Melanocyte of skin (primary cell): ENCODE results near the gene PUDP. TPM values are rescaled to one million over a fixed set of nuclear protein-coding genes. Genes with fewer than 3 reads are reported as not detected.

ENCODE experiments used
- small RNA-seq, 2 donors: library from RNA; depleted of rRNA; stranded (forward); fragments of <200 nt; gene quantifications; one replicate each; pipeline ENCODE3, GENCODE V24; 2012
- total RNA-seq, 2 donors: library from RNA; depleted of rRNA; stranded (reverse); fragments of >200 nt; gene quantifications; 2 replicates each; pipeline ENCODE4 v1.2.3, GENCODE V29; 2012

The PUDP gene
- 1 to 10 TPM; 5.9 to 9.7 TPM for total RNA-seq

GRCh38 chrX:7147978-7148854, at the start of gene PUDP:
TSS of gene PUDP (minus strand) at chrX:7148153. CDS start at chrX:7148113, 40 bp downstream.

DNA sequence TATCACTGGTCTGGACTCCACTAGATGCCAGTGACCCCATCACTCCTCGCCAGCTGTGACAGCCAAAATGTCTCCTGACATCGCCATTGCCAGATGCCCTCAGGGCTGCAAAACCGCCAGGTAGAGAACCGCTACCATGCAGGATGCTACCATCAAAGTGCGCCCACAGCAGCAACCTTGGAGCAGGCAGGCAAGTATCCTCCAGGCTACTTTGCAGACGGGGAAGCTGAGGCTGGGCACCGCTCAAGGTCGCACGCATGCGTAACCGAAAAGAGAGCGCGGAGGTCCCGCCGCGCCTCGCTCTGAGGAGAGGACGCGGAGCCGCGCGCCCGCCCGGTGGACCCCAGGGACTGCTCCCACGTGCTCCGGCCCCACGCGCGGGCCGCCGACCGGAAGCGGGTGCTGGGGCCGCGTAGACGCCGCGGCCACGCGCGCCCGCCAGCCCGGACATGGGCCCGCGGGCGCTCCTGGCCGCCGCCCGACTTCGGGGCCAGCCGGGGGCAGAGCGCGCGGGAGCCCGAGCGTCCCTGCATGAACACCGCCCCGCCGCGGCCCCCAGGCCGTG, 458 bp downstream of the PUDP start, which contains the start of gene STS:
Gene STS, plus strand, starts transcription at position 300 of the 565 bp plus-strand sequence. CDS start 105,488 bp downstream, outside the sequence.

Small RNA genes lying within 50 kb of the gene (small RNA-seq; reads per million reads assigned to genes)
- gene MIR4767, result 0 to 0.17 reads per million in 2 donors

Other genes starting within 250 kb of the PUDP start
- 1 to 10 TPM; 2.8 to 3.0 TPM for gene STS, start 441 bp downstream of the PUDP start, total RNA-seq